SKM-1 (cell line): ENCODE measurements around the gene PKD2L2.
"Not testable (repeated sequence)": the region's sequence is repeated elsewhere in the genome, so short reads cannot be mapped to it uniquely, and the experiment has no call there.

Experiments used
- DNase-seq: peaks from one replicate; lab custom pipeline; 2025; ENCODE audit not compliant: unreplicated experiment; lab: John Stamatoyannopoulos, UW

PKD2L2 gene

DNA sequence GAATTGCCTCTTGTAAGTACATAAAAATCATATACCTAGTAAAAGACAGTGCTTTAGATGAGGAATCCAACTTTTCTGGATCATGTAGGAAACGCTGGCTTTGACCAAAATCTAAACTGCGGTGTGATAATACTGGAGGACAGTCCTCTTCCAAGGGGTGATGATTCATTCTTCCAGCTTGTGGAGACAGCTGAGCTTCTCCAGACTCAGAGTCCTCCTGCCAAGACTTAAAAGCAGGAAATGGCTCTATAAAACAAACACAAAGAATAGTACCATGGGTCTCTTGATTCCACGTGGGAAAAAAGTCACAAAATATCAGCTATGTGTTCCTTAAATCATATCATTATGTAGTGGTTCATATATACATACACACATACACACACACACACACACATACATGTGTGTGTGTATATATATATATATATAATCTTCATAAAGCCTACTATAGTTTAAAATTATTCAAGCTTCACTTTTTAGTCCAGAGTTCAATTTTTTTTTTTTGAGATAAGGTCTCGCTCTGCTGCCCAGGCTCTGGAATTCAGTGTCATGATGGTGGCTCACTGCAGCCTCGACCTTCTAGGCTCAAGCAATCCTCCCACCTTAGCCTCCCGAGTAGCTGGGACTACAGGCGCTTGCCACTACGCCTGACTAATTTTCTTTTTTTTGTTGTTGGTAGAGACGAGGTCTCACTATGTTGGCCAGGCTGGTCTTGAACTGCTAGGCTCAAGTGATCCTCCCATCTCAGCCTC lies 65.0 kb downstream of the PKD2L2 start:
- DNase-seq = no peak

GRCh38 chr5:137957948-137958347 lies 68.7 kb downstream of the PKD2L2 start:
- no peak for DNase-seq

DNA sequence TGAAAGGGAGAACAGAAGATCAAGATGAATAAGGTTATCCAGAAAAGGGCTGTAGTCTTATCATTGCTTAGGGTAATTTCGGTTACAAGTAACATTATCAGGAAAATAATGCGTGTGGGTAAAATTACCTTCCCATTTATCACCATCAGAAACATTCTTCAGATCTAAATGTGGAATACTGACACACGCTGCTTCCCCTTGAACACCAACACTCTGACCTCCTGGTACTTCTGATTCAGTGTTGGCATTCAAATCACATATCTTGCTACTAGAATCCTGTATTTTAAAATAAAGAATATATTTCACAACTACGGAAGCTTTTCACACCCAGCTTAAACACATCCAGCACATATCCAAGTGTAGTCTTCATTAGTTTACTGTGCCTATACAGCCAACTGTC lies 70.2 kb downstream of the PKD2L2 start:
- DNase-seq = no peak

DNA sequence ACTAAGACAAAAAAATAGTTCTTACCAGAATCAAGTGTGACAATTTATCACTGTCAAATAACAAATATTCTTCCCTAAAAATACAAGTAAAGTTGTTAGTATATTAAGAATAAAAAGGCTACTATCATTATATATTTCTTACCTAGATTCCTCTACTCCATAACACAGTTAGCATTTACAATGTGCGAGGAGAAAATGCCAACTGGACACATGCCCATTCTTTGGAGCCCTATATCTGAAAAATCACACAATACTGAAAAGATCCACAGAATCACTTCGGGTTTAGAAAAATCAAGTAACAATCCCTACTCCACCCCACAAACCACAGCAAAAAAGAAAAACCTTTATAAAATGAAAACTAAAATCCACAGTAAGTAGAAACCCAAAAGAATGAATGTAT lies 70.9 kb downstream of the PKD2L2 start:
- no peak for DNase-seq

DNA sequence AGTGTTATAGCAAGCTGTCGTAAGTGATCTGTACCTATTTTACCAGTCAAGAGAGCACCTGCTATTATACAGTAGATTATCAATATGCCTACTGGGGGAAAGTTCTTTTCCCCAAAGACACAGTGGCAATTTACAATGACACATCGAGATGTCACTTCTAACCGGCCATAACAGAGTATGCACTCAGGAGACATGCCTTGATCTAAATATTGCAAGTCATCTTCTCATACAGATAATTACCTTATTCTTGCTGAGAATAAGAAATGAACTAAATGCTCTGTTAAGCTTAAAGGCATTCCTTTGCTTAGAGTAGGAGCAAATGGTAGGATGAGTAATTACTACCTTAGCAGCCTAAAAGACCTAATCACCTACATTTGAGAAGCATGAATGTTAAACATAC lies 71.6 kb downstream of the PKD2L2 start:
- DNase-seq = no peak

DNA sequence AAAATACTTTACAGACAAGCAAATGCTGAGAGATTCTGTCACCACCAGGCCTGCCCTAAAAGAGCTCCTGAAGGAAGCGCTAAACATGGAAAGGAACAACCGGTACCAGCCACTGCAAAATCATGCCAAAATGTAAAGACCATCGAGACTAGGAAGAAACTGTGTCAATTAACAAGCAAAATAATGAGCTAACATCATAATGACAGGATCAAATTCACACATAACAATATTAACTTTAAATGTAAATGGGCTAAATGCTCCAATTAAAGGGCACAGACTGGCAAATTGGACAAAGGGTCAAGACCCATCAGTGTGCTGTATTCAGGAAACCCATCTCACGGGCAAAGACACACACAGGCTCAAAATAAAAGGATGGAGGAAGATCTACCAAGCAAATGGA lies 81.1 kb downstream of the PKD2L2 start:
- DNase-seq = not testable (repeated sequence)

DNA sequence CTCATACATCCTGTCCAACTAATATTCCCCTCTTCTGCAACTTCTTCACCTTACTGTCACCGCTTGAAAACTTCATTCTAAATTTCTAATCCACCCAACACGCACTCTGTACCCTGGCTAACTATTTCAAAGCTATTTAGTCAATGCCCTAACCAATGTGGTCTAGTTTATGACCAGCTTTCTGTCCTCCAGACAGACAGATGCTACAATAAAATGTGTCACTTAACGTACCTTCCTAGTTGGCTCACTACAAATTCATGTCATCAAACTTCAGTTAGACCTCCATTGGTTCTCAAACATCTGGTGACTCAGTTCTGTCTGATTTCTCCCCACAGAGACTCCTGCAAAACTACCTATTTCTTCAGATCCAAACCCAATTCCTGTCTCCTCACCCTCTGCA lies 86.0 kb downstream of the PKD2L2 start:
- DNase-seq = no peak

DNA sequence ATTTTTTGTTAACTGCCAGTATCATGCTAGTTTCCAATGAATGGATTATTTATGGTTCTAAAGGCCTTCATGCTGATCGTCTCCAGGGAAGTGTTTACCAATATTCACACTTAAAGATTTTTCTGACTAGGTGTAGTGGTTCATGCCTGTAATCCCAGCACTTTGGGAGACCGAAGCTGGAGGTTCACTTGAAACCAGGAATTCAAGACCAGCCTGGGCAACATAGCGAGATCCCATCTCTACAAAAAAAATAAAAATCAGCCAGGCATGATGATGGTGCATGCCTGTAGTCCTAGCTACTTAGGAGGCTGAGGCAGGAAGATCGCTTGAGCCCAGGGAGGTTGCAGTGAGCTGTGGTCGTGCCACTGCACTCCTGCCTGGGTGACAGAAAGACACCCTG lies 100.2 kb downstream of the PKD2L2 start:
- DNase-seq = no peak
